GM21526 (cell line): ENCODE results near the gene NT5C1A.

Experiments
- ATAC-seq: cut with Tn5 transposase; IDR thresholded peaks from one replicate; pipeline ENCODE4 v1.9.1; 2021; ENCODE audit warnings: moderate library complexity; ENCODE audit not compliant: unreplicated experiment, low FRiP score

The NT5C1A gene

DNA sequence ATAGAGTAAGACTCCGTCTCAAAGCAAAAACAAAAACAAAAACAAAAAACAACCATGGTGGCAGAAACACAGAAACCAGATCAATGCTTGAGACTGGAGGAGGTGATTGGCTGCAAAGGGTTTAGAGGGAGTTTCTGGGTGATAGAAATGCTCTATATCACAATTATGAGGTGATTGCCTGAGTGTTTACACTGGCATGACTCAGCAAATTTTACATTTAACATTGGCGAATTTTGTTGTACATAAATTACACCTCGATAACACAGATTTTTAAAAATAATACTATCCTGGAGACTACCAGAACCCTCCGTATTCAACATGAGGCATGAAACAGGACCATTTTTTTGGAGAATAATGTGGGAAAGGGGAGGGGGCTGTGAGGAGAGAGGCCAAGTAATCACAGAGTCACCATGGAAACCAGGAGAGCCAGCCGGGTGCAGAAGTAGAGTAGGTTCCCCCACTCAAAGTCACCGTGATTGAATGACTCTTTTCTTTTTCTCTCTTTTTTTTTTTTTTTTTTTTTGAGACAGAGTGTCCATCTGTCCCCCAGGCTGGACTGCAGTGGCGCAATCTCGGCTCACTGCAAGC lies 56.7 kb downstream of the NT5C1A start:
- no peak for ATAC-seq

DNA sequence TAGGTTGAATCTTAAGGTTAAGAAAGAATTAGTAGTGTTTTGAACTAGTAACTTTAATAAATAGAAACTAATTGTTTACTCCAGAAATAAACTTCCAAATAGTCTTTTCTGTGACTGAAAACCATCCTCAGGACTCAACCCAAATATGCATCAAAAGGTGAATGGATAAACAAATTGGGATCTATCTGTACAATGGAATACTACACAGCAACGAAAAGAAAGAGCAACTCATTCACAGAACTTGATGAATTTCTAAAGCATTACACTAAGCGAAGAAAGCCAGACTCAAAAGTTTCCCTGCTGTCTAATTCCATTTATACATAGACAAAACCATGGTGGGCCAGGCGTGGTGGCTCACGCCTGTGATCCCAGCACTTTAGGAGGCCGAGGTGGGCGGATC lies 57.4 kb downstream of the NT5C1A start:
- no peak for ATAC-seq

DNA sequence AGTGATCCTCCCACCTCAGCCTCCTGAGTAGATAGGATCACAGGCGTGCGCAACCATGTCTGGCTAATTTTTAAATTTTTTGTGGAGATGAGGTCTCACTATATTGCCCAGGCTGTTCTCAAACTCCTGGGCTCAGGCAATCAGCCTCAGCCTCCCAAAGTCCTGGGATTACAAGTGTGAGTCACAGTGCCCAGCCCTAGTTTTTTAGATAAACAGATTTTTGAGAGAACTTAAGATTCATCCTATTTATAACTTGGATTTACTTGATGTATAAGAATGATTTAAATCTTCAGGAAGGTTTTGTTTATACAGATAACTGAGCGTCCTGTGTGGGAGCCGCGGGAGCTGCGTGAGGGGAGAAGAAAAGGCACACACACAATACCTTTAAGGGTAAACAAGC lies 58.7 kb downstream of the NT5C1A start:
- no peak for ATAC-seq

DNA sequence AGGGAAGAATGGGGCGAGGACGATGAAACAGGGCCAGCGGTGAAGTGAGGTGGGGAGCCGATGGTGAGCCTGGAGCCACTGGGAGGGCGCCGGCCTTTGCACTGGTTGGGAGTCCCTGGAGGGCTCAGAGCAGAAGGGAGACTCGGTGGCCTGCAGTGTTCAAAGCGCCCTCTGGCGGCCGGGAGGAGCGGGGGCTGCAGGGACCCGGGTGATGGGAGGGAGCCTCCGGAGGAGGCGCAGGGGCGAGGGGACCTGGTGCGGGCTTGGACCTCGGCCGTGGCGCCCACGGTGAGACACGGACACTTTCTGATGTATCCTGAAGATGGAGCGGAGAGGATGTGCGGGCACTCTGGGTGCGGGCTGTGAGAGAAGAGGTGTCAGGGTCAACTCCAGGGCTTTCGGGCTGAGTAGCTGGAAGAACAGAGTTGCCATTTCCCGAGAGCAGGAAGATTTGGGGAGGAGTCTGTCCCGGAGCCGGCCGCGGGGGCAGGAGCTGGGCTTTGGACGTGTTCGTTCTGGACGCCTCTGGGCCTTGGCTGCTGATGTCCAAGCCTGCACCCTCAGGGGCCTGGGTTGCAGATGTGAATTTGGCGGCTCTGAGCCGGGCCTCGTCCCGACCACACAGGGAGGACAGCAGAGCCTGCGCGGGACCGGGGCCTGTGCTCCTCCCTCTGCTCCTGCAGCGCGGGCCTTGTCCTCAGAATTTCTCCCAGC lies 62.1 kb downstream of the NT5C1A start:
- no peak for ATAC-seq
